Astrocyte (in vitro differentiated cells and primary cell): ENCODE measurements around the gene SPINK6. TPM values are rescaled to one million over a fixed set of nuclear protein-coding genes. Genes with fewer than 3 reads are reported as not detected.

Experiments
- DNase-seq: peaks from one replicate; pipeline ENCODE4 v3.0.0-alpha.2; 2010; ENCODE audit warnings: low read depth
- FAIRE-seq: peaks from 2 replicates; lab custom pipeline; 2011; peaks lifted over from hg19 to GRCh38; lab: Jason Lieb, UNC
- H2AFZ ChIP-seq: 2 replicates; pipeline ENCODE4 v1.6.0; 2012; ENCODE audit warnings: low read depth, low read length, inconsistent platforms
- H3K27ac ChIP-seq: 2 replicates; pipeline ENCODE4 v1.5.1; 2011; ENCODE audit warnings: low read depth, low read length, inconsistent platforms
- H3K27me3 ChIP-seq: 2 replicates; pipeline ENCODE4 v1.6.0; 2011; ENCODE audit warnings: low read length, inconsistent platforms; ENCODE audit not compliant: insufficient read depth
- H3K36me3 ChIP-seq: 2 replicates; pipeline ENCODE4 v1.5.1; 2011; ENCODE audit warnings: low read length, inconsistent platforms; ENCODE audit not compliant: insufficient read depth
- H3K4me1 ChIP-seq: 2 replicates; pipeline ENCODE4 v1.5.1; 2011; ENCODE audit warnings: low read length, inconsistent platforms; ENCODE audit not compliant: insufficient read depth
- H3K4me2 ChIP-seq: 2 replicates; pipeline ENCODE4 v1.6.0; 2012; ENCODE audit warnings: low read length, inconsistent platforms
- H3K4me3 ChIP-seq: 2 replicates; pipeline ENCODE4 v1.5.1; 2011; ENCODE audit warnings: low read depth, mild to moderate bottlenecking, low read length, inconsistent platforms; ENCODE audit not compliant: insufficient read depth
- H3K79me2 ChIP-seq: 2 replicates; pipeline ENCODE4 v1.6.0; 2012; ENCODE audit warnings: mild to moderate bottlenecking, low read length, inconsistent platforms; ENCODE audit not compliant: insufficient read depth
- H3K9ac ChIP-seq: 2 replicates; pipeline ENCODE4 v1.6.0; 2012; ENCODE audit warnings: mild to moderate bottlenecking, low read length, inconsistent platforms
- H3K9me3 ChIP-seq: 2 replicates; pipeline ENCODE4 v1.5.1; 2012; ENCODE audit warnings: low read depth, mild to moderate bottlenecking, low read length, inconsistent platforms; ENCODE audit not compliant: insufficient read depth
- H4K20me1 ChIP-seq: 2 replicates; pipeline ENCODE4 v1.6.0; 2012; ENCODE audit warnings: low read length, inconsistent platforms; ENCODE audit not compliant: insufficient read depth
- H3K27ac Mint-ChIP-seq: one replicate; pipeline ENCODE4 v1.8.0; 2021; ENCODE audit warnings: mild to moderate bottlenecking, mixed read lengths; ENCODE audit not compliant: unreplicated experiment
- H3K27me3 Mint-ChIP-seq: one replicate; pipeline ENCODE4 v1.8.0; 2021; ENCODE audit warnings: low read depth, mixed read lengths; ENCODE audit not compliant: unreplicated experiment
- H3K36me3 Mint-ChIP-seq: one replicate; pipeline ENCODE4 v1.8.0; 2021; ENCODE audit warnings: low read depth, mixed read lengths; ENCODE audit not compliant: unreplicated experiment
- H3K4me1 Mint-ChIP-seq: one replicate; pipeline ENCODE4 v1.8.0; 2021; ENCODE audit warnings: low read depth, mixed read lengths; ENCODE audit not compliant: unreplicated experiment
- H3K4me3 Mint-ChIP-seq: one replicate; pipeline ENCODE4 v1.8.0; 2021; ENCODE audit warnings: mild to moderate bottlenecking, moderate library complexity, mixed read lengths; ENCODE audit not compliant: unreplicated experiment
- H3K9me3 Mint-ChIP-seq: one replicate; pipeline ENCODE4 v1.8.0; 2021; ENCODE audit warnings: mild to moderate bottlenecking, mixed read lengths; ENCODE audit not compliant: unreplicated experiment
- EZH2 ChIP-seq: IDR thresholded peaks from 2 replicates; pipeline ENCODE4 v1.6.1; 2012; ENCODE audit warnings: mild to moderate bottlenecking, low read length, inconsistent platforms; ENCODE audit not compliant: insufficient read depth
- total RNA-seq: library from RNA; stranded (reverse); gene quantifications from 2 replicates; pipeline ENCODE4 v1.2.1, GENCODE V29; 2021
- TF ChIP-seq, protein P1 (sequence below): IDR thresholded peaks from 2 replicates; pipeline ENCODE4 v1.5.1; 2011; ENCODE audit warnings: low read depth, mild to moderate bottlenecking, inconsistent platforms, low read length, moderate library complexity; ENCODE audit not compliant: insufficient read depth

Gene SPINK6
- total RNA-seq, 1 donor from 2014 or later, result not detected

DNA sequence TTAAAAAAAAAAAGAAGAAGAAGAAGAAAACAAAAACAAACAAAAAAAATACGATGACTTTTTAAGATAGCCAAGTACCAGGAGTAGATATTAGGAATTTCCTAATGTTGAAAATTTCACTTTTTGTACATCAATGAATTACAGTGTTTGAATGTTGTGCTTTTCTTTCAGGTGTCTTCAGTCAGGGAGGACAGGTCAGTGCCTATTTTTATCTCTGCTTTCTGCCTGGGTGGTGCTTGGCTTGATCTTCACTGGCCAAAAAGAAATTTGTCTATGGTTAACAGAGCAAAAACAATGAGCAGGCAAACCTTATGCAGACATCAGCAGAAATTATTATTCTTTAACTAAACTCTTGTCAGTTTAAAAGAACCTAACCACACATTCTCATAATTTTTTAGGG, 3.0 kb downstream of the SPINK6 start:
- Mint-ChIP-seq H3K27me3 (no peaks in the 10 kb centered on the region), H3K27ac (no peak overlapping the region), H3K4me3 (no peak overlapping the region), H3K9me3 (no peaks in the 10 kb centered on the region), H3K4me1 (peaks cover 11% of the 10 kb centered on the region), H3K36me3 (no peaks in the 10 kb centered on the region)
- H4K20me1 ChIP-seq, result no peaks in the 10 kb centered on the region
- DNase-seq, result no peak
- no peak overlapping the region for H2AFZ ChIP-seq
- no peaks in the 10 kb centered on the region for H3K4me1 ChIP-seq
- H3K4me3 ChIP-seq, result no peak overlapping the region
- no peaks in the 10 kb centered on the region for H3K27me3 ChIP-seq
- no peak for FAIRE-seq
- no peak overlapping the region for H3K27ac ChIP-seq
- H3K9ac ChIP-seq, result no peak overlapping the region
- H3K36me3 ChIP-seq, result no peaks in the 10 kb centered on the region
- TF ChIP-seq, protein P1, sequence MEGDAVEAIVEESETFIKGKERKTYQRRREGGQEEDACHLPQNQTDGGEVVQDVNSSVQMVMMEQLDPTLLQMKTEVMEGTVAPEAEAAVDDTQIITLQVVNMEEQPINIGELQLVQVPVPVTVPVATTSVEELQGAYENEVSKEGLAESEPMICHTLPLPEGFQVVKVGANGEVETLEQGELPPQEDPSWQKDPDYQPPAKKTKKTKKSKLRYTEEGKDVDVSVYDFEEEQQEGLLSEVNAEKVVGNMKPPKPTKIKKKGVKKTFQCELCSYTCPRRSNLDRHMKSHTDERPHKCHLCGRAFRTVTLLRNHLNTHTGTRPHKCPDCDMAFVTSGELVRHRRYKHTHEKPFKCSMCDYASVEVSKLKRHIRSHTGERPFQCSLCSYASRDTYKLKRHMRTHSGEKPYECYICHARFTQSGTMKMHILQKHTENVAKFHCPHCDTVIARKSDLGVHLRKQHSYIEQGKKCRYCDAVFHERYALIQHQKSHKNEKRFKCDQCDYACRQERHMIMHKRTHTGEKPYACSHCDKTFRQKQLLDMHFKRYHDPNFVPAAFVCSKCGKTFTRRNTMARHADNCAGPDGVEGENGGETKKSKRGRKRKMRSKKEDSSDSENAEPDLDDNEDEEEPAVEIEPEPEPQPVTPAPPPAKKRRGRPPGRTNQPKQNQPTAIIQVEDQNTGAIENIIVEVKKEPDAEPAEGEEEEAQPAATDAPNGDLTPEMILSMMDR, result no peak
- TF ChIP-seq EZH2, result no peak
- no peak overlapping the region for H3K4me2 ChIP-seq
- H3K9me3 ChIP-seq, result no peaks in the 10 kb centered on the region
- H3K79me2 ChIP-seq, result no peaks in the 10 kb centered on the region

DNA sequence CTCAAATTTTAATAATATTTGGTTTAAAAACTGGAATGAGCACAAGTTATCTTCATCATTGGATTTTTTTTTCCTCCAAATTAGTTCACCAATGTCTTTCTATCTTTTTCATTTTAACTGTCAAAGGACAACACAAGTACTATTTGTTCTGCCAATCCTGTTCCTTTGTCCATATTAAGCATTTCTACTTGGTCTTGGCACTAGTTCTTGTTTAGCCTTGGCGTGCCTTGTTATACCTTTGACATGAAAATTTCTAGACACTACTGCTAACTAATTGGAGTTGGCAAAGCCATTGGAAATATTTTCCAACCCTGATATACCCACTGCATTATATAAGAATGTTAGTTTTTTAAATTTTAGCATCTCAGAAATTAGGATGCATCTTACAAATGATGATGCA, 3.8 kb downstream of the SPINK6 start:
- no peaks in the 10 kb centered on the region for H3K27me3 ChIP-seq
- Mint-ChIP-seq H3K27ac (no peak overlapping the region), H3K4me3 (no peak overlapping the region), H3K4me1 (peaks cover 11% of the 10 kb centered on the region), H3K36me3 (no peaks in the 10 kb centered on the region), H3K27me3 (no peaks in the 10 kb centered on the region), H3K9me3 (no peaks in the 10 kb centered on the region)
- H4K20me1 ChIP-seq, result no peaks in the 10 kb centered on the region
- no peaks in the 10 kb centered on the region for H3K4me1 ChIP-seq
- H3K4me3 ChIP-seq, result no peak overlapping the region
- no peaks in the 10 kb centered on the region for H3K36me3 ChIP-seq
- DNase-seq, result no peak
- H3K9ac ChIP-seq, result no peak overlapping the region
- no peaks in the 10 kb centered on the region for H3K9me3 ChIP-seq
- H3K79me2 ChIP-seq, result no peaks in the 10 kb centered on the region
- no peak for FAIRE-seq
- no peak overlapping the region for H3K27ac ChIP-seq
- no peak for TF ChIP-seq EZH2
- TF ChIP-seq, protein P1, result no peak
- no peak overlapping the region for H3K4me2 ChIP-seq
- H2AFZ ChIP-seq, result no peak overlapping the region

DNA sequence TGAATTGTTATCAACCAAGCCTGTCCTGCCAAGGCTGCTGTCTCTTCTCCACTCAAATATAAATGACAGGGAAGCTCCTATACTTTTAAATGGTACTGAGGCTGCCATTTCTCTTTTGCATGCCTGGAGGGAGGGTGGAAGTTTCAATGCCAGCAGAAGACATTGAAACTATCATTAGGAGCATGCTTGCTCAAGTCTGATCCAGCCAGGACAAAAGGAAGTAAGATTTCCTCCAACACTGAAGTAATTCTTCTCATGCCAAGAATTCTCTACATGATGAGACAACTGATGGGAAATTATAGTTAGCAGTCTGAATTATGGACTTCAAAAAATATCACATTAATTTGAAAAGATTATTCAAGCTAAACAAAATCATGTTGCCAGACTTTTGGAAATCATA, 5.4 kb downstream of the SPINK6 start:
- Histone ChIP-seq H3K9me3 (no peaks in the 10 kb centered on the region), H3K9ac (no peak overlapping the region), H3K27me3 (no peaks in the 10 kb centered on the region), H3K36me3 (no peaks in the 10 kb centered on the region), H3K4me1 (no peaks in the 10 kb centered on the region), H3K4me3 (no peak overlapping the region), H3K27ac (no peak overlapping the region), H4K20me1 (no peaks in the 10 kb centered on the region), H3K79me2 (no peaks in the 10 kb centered on the region), H3K4me2 (no peak overlapping the region), H2AFZ (no peak overlapping the region)
- H3K9me3 Mint-ChIP-seq, result no peaks in the 10 kb centered on the region
- no peak overlapping the region for H3K27ac Mint-ChIP-seq
- no peaks in the 10 kb centered on the region for H3K36me3 Mint-ChIP-seq
- peaks cover 8% of the 10 kb centered on the region for H3K4me1 Mint-ChIP-seq
- DNase-seq, result no peak
- H3K4me3 Mint-ChIP-seq, result no peak overlapping the region
- TF ChIP-seq EZH2, result no peak
- TF ChIP-seq, protein P1, result no peak
- no peaks in the 10 kb centered on the region for H3K27me3 Mint-ChIP-seq
- FAIRE-seq, result no peak
